Muscle layer of duodenum (tissue), 2 donors: ENCODE results near the gene CNTN5.

Experiments used
- H3K27ac ChIP-seq: one replicate; pipeline ENCODE4 v1.7.0; 2013; ENCODE audit warnings: mild to moderate bottlenecking, low read length
- H3K27me3 ChIP-seq: one replicate; pipeline ENCODE4 v1.7.0; 2013; ENCODE audit warnings: low read depth, mild to moderate bottlenecking, control low read depth, low read length
- H3K36me3 ChIP-seq, 2 donors: one replicate each; pipeline ENCODE4 v1.7.0; 2013; ENCODE audit warnings: low read length in 2 of 2, control low read depth in 1 of 2, mild to moderate bottlenecking in 1 of 2; ENCODE audit not compliant: insufficient read depth in 2 of 2, control insufficient read depth in 1 of 2
- H3K4me1 ChIP-seq, 2 donors: one replicate each; pipeline ENCODE4 v1.7.0; 2013; ENCODE audit warnings: low read length in 2 of 2, mild to moderate bottlenecking in 2 of 2, control low read depth in 1 of 2, moderate library complexity in 1 of 2; ENCODE audit not compliant: insufficient read depth in 2 of 2, control insufficient read depth in 1 of 2
- H3K4me3 ChIP-seq, 2 donors: one replicate each; pipeline ENCODE4 v1.7.0; 2013; ENCODE audit warnings: low read length in 2 of 2, low read depth in 1 of 2, mild to moderate bottlenecking in 1 of 2
- H3K9me3 ChIP-seq, 2 donors: one replicate each; pipeline ENCODE4 v1.7.0; 2013; ENCODE audit warnings: low read length in 2 of 2, control low read depth in 1 of 2, mild to moderate bottlenecking in 1 of 2; ENCODE audit not compliant: control insufficient read depth in 1 of 2
- donor health status: healthy.

CNTN5 gene

GRCh38 chr11:99960536-99960935 is 939.8 kb downstream of the CNTN5 start:
- Histone ChIP-seq H3K4me1 (no peaks in the 10 kb centered on the region), H3K36me3 (no peaks in the 10 kb centered on the region), H3K9me3 (no peaks in the 10 kb centered on the region), H3K27ac (no peak overlapping the region), H3K27me3 (no peaks in the 10 kb centered on the region), H3K4me3 (no peak overlapping the region)

- H3K36me3 ChIP-seq, result no peaks in the 10 kb centered on the region
- H3K9me3 ChIP-seq, result no peaks in the 10 kb centered on the region
- no peak overlapping the region for H3K27ac ChIP-seq
- no peak overlapping the region for H3K4me3 ChIP-seq
- no peaks in the 10 kb centered on the region for H3K27me3 ChIP-seq
- no peaks in the 10 kb centered on the region for H3K4me1 ChIP-seq
These were observed 947.6 kb downstream of the CNTN5 start for GRCh38 chr11:99968336-99968735.

- no peaks in the 10 kb centered on the region for H3K36me3 ChIP-seq
- H3K27ac ChIP-seq, result no peak overlapping the region
- no peaks in the 10 kb centered on the region for H3K27me3 ChIP-seq
- no peak overlapping the region for H3K4me3 ChIP-seq
- peaks cover 0 to 6% of the 10 kb centered on the region in 2 donors for H3K9me3 ChIP-seq
- no peaks in the 10 kb centered on the region for H3K4me1 ChIP-seq
These were observed 953.2 kb downstream of the CNTN5 start for GRCh38 chr11:99973993-99974392.

- no peaks in the 10 kb centered on the region for H3K4me1 ChIP-seq
- H3K4me3 ChIP-seq, result no peak overlapping the region
- H3K36me3 ChIP-seq, result no peaks in the 10 kb centered on the region
- no peak overlapping the region for H3K27ac ChIP-seq
- H3K9me3 ChIP-seq, result peaks cover 0 to 6% of the 10 kb centered on the region in 2 donors
- no peaks in the 10 kb centered on the region for H3K27me3 ChIP-seq
These were observed 958.3 kb downstream of the CNTN5 start for GRCh38 chr11:99979042-99979441.

GRCh38 chr11:99987821-99988470 is 967.2 kb downstream of the CNTN5 start:
- Histone ChIP-seq H3K4me3 (no peak overlapping the region), H3K4me1 (no peaks in the 10 kb centered on the region), H3K36me3 (no peaks in the 10 kb centered on the region), H3K9me3 (no peaks in the 10 kb centered on the region), H3K27me3 (no peaks in the 10 kb centered on the region), H3K27ac (no peak overlapping the region)

- no peaks in the 10 kb centered on the region for H3K4me1 ChIP-seq
- no peaks in the 10 kb centered on the region for H3K27me3 ChIP-seq
- no peaks in the 10 kb centered on the region for H3K9me3 ChIP-seq
- H3K36me3 ChIP-seq, result no peaks in the 10 kb centered on the region
- H3K4me3 ChIP-seq, result no peak overlapping the region
- H3K27ac ChIP-seq, result no peak overlapping the region
These were observed 967.7 kb downstream of the CNTN5 start for GRCh38 chr11:99988471-99988837.

GRCh38 chr11:100003985-100004384 is 983.2 kb downstream of the CNTN5 start:
- no peaks in the 10 kb centered on the region for H3K4me1 ChIP-seq

GRCh38 chr11:100004541-100004940 is 983.8 kb downstream of the CNTN5 start:
- Histone ChIP-seq H3K4me1 (no peaks in the 10 kb centered on the region), H3K4me3 (no peak overlapping the region), H3K9me3 (peaks cover 0 to 7% of the 10 kb centered on the region in 2 donors), H3K27ac (no peak overlapping the region), H3K36me3 (no peaks in the 10 kb centered on the region), H3K27me3 (no peaks in the 10 kb centered on the region)

More at GRCh38 chr11:100003985-100004384, 983.2 kb downstream of the CNTN5 start:
- Histone ChIP-seq H3K27ac (no peak overlapping the region), H3K36me3 (no peaks in the 10 kb centered on the region), H3K9me3 (peaks cover 0 to 7% of the 10 kb centered on the region in 2 donors), H3K27me3 (no peaks in the 10 kb centered on the region), H3K4me3 (no peak overlapping the region)

GRCh38 chr11:100008417-100008816 is 987.7 kb downstream of the CNTN5 start:
- Histone ChIP-seq H3K4me3 (no peak overlapping the region), H3K36me3 (no peaks in the 10 kb centered on the region), H3K27ac (no peak overlapping the region), H3K27me3 (no peaks in the 10 kb centered on the region), H3K9me3 (no peaks in the 10 kb centered on the region), H3K4me1 (no peaks in the 10 kb centered on the region)

- no peaks in the 10 kb centered on the region for H3K27me3 ChIP-seq
- H3K9me3 ChIP-seq, result no peaks in the 10 kb centered on the region
- H3K4me1 ChIP-seq, result no peaks in the 10 kb centered on the region
- H3K4me3 ChIP-seq, result no peak overlapping the region
- H3K27ac ChIP-seq, result no peak overlapping the region
- H3K36me3 ChIP-seq, result no peaks in the 10 kb centered on the region
These were observed 989.0 kb downstream of the CNTN5 start for GRCh38 chr11:100009728-100010127.

- Histone ChIP-seq H3K9me3 (no peaks in the 10 kb centered on the region), H3K36me3 (no peaks in the 10 kb centered on the region), H3K27ac (no peak overlapping the region)
These were observed 989.6 kb downstream of the CNTN5 start for GRCh38 chr11:100010393-100010792.

GRCh38 chr11:100011697-100012096 is 990.9 kb downstream of the CNTN5 start:
- Histone ChIP-seq H3K27ac (no peak overlapping the region), H3K4me3 (no peak overlapping the region), H3K36me3 (no peaks in the 10 kb centered on the region), H3K27me3 (no peaks in the 10 kb centered on the region), H3K4me1 (no peaks in the 10 kb centered on the region), H3K9me3 (no peaks in the 10 kb centered on the region)

More at GRCh38 chr11:100010393-100010792, 989.6 kb downstream of the CNTN5 start:
- Histone ChIP-seq H3K4me1 (no peaks in the 10 kb centered on the region), H3K4me3 (no peak overlapping the region), H3K27me3 (no peaks in the 10 kb centered on the region)
